NK-92 treated with Interleukin-12 subunit alpha and Interleukin-12 subunit beta, amount 100 ng/mL, for 24 hours (cell line): ENCODE measurements around the gene OR10R2.
"Not testable (repeated sequence)": the region's sequence is repeated elsewhere in the genome, so short reads cannot be mapped to it uniquely, and the experiment has no call there.

Experiments used
- DNase-seq: peaks from one replicate; lab custom pipeline; 2025; lab: John Stamatoyannopoulos, UW

The OR10R2 gene, protein sequence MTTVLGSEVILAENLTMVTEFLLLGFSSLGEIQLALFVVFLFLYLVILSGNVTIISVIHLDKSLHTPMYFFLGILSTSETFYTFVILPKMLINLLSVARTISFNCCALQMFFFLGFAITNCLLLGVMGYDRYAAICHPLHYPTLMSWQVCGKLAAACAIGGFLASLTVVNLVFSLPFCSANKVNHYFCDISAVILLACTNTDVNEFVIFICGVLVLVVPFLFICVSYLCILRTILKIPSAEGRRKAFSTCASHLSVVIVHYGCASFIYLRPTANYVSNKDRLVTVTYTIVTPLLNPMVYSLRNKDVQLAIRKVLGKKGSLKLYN

DNA sequence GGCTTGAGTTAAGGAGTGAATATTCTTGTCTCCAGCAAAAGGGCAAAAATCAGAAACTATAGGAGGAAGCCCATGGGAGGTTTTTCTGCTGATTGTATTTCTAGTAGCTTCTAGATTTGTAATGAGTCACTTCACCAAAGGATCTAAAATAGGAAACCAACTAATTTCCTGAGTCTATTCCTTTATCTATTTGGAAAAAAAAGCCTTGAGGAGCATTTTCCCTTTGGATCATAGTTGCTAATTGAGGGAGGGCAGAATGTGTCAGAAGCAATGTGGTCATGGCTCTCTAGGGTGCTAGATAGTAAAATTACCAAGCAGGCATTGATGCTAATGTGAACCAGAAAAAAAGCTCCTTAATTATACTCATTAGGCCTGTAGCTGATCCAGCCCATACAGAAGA, at the start of gene OR10R2:
Gene OR10R2 (plus strand): TSS at position 301 of the 400 bp plus-strand sequence. CDS start 106 bp downstream, outside the sequence.
- no peak for DNase-seq

- no peak for DNase-seq
These were observed 47.0 kb upstream of the OR10R2 start for GRCh38 chr1:158425027-158425426.

- no peak for DNase-seq
These were observed 45.9 kb upstream of the OR10R2 start, which contains the start of gene OR10K2 for GRCh38 chr1:158426137-158426536. Gene OR10K2 (minus strand): TSS chr1:158426237. CDS start chr1:158420866, 5,371 bp downstream.

GRCh38 chr1:158430163-158430562, 41.9 kb upstream of the OR10R2 start:
- DNase-seq: not testable (repeated sequence)

- DNase-seq: no peak
These were observed 37.3 kb upstream of the OR10R2 start for GRCh38 chr1:158434741-158435140.

DNA sequence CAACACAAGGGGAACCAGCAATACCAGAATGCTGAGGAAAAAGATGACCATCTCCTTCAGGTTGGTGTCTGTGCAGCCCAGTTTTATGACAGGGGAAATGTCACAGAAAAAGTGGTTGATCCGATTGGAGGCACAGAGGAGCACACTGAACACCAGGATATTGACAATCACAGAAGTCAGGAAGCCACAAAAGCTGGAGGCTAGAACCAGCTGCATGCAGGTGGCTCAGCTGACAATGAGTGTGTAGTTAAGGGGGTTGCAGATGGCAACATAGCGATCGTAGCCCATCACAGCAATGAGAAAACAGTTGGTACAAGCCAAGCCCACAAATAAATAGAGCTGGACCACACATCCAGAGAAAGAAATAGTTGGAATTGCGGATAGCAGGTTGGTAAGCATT, 26.6 kb upstream of the OR10R2 start:
- DNase-seq: no peak

DNA sequence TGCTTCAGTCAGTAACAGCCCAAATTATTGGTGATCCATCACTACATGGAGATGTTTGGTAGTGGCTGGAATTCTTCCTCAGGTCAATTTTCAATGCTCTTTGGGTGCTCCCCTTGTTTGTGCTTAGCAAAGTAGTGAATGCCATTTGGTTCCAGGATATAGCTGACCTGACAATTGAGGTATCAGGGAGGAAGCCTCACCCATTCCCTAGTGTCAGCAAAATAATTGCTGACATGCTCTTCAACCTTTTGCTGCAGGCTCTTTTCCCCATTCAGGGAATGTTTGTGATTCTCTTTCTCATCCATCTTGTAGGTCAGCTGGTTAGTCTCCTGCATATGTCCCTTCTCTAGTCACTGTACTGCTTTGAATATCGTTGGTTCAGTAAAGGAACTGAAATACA, 17.5 kb upstream of the OR10R2 start:
- no peak for DNase-seq

DNA sequence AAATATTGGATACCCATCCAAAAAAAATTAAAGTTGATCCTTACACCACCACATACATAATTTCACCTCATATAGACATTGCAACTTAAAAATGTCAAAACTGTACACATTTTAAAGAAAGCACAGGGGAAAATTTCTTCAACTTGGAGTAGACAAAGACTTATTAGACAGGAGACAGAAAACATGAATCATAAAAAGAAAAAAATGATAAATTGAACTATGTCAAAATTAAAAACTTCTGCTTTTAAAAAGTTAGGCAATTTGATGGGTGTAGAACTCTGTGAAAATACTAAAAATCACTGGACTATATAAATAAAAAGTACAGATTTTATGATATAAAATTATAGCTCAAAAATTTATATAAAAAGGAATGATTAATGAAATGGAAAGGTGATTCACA, 14.8 kb upstream of the OR10R2 start:
- no peak for DNase-seq

- DNase-seq: no peak
These were observed 13.8 kb upstream of the OR10R2 start for GRCh38 chr1:158458263-158458662.

GRCh38 chr1:158461534-158461933, 10.5 kb upstream of the OR10R2 start, which contains the start of gene OR10K1:
Gene OR10K1 (plus strand): TSS chr1:158461834. CDS start chr1:158465562, 3,728 bp downstream.
- DNase-seq: no peak

DNA sequence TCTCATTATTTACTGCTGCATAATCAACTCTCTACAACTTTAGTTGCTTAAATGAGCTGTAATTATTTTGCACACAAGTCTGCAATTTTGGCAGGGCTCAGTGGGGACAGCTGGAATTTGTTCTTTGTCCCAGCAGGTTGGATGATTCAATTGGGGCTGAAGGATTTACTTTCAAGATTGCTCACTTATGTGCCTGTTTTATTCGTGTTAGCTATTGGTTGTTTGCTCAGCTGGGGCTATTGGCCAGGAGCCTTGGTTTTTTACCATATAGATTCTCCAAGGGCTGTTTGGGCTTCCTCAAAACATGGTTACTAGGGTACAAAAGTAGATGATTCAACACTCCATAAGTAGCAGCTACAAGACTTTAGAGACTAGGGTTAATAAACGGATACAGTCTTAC, 13.4 kb downstream of the OR10R2 start:
- no peak for DNase-seq

DNA sequence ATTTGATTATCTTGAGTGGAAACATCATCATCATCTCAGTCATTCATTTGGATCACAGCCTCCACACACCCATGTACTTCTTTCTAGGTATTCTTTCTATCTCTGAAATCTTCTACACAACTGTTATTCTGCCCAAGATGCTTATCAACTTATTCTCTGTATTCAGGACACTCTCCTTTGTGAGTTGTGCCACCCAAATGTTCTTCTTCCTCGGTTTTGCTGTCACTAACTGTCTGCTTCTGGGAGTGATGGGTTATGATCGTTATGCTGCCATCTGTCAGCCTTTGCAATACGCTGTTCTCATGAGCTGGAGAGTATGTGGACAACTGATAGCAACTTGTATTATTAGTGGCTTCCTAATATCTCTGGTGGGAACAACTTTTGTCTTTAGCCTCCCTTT, 19.3 kb downstream of the OR10R2 start:
- DNase-seq: no peak

GRCh38 chr1:158493054-158493453, 21.0 kb downstream of the OR10R2 start:
- DNase-seq: no peak

- DNase-seq: no peak
These were observed 22.8 kb downstream of the OR10R2 start for GRCh38 chr1:158494796-158495195.

DNA sequence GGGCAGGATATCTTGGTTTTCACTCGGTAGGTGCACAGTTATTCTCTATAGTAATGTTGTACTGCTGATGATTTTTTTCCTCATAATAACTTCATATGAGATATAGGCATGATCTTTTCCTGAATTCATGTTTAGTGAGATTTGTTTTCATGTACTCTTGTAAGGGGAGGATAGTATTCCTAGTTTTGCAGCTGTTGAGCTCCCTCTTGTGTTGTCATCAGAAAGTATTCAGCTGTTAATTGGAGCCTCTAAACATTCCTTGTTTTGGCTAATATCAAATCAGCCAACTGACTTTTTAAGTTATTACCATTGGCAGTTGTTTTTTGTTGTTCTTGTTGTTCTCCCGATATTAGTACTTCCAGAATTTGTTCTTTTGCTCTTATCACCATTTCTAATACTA, 24.4 kb downstream of the OR10R2 start:
- no peak for DNase-seq

- no peak for DNase-seq
These were observed 34.5 kb downstream of the OR10R2 start for GRCh38 chr1:158506369-158506987.

GRCh38 chr1:158507511-158507910, 35.5 kb downstream of the OR10R2 start:
- DNase-seq: no peak

DNA sequence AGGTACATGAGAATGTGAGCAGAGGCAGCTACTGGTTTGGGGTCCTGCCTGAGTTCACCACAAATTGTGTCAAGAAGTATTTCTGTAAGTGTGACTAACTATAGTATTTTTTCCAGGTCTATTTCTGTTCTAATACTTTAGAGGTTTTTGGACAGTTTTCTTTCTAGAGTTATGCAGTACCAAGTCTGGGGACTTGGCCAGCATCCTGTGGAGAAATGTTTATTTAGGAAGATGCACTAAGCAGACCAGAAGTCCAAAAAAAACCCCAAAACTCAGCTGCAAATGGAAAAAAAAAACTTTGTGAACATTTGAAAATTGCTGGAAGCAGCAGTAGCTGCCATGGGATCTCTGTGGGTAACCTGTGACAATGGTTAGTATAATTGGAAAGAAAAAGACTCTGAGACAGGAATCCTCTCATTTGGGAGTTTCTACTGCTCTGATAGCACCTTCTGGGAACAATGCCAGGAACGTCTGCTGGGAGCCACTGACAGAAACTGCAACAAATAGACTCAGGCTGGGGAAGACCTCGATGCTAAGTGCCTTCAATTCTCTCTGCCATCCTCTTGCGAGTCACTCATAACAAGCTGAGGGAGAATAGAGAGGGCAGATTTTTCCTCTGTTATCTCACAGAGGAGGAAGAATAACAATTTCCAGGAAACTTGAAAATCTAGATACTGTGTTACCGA, 37.6 kb downstream of the OR10R2 start:
- no peak for DNase-seq

- DNase-seq: no peak
These were observed 44.9 kb downstream of the OR10R2 start for GRCh38 chr1:158516966-158517365.

GRCh38 chr1:158520021-158520420, 48.0 kb downstream of the OR10R2 start:
- no peak for DNase-seq

- no peak for DNase-seq
These were observed 49.1 kb downstream of the OR10R2 start for GRCh38 chr1:158520955-158521665.

GRCh38 chr1:158521666-158522058, 49.6 kb downstream of the OR10R2 start:
- DNase-seq: no peak
